Measurements from ENCODE around the gene SMOC2.

The SMOC2 gene

DNA sequence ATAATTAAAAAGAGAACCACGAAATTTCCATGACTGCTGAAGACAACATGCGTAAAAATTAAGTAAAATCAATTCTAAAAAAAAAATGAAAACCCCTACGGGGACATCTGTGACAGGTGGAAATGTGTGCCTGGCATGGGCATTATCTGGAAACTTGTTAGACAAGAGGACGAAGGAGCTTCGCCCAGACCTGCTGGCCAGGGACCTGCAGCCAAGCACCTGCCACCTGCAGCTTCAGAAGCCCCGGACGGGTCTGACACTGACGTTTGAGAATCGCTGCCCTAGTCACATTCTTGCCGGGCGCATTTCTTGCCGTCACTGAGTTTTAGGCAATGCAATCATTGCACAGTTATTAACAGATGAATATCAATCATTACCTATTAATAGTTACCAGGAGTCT lies 140.3 kb downstream of the SMOC2 start:
- DNase-seq = no peak

GRCh38 chr6:168581706-168582105 lies 140.7 kb downstream of the SMOC2 start:
- DNase-seq = no peak

- no peak for DNase-seq
Observed at GRCh38 chr6:168582571-168582981, 141.6 kb downstream of the SMOC2 start.

DNA sequence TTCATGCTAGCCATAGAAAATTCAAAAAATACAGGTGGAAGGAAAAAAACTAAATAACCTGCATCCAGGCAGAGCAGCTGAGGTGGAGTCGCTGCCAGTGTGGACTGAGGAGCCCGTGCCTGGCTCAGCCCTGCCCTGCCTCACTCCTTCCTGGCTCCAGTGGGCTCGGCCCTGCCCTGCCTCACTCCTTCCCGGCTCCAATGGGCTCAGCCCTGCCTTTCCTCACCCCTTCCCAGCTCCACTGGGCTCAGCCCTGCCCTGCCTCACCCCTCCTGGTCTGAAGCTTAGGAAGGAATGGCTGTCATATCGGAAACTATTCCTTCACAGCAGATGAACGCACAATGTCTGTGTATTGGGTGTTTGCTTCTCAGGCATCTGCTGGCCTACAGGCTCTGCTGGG lies 142.1 kb downstream of the SMOC2 start:
- no peak for DNase-seq

GRCh38 chr6:168583821-168584220 lies 142.8 kb downstream of the SMOC2 start:
- DNase-seq = no peak

DNA sequence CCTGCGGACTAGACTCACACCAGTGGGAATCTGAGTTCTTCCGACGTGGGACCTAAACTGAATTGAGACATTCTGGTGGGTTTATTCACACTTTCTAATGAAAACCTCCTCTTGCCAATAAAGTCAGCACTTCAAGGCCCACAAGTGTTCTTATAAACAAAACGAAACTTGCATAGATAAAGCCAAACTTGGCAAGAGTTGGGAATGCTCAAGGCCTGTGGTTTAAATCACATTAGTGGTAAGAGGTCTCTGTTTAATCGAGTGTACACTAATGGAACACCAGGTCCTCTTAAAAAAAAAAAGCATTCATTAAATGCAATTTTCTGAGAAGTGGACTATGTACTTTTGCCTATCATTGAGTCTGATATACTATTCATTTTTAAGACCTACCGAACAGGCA lies 143.3 kb downstream of the SMOC2 start:
- DNase-seq = no peak

DNA sequence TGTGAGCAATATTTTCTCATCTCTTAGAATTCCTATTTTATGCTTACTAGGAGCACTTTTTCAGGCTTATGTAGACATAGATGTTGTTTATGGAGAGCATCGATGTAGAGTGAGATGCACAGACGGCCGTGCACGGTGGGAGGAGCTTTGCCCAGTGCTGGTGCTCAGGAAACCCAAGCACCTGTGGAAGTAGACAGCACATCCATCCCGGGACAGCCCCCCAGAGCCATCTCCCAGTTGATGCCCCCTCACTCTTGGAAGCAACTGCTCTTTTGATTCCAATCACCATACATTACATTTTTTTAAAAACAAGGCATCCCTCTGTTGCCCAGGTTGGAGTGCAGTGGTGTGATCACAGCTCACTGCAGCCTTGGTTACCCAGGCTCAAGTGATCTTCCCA lies 143.7 kb downstream of the SMOC2 start:
- DNase-seq = no peak

- no peak for DNase-seq
Observed at GRCh38 chr6:168585441-168585840, 144.5 kb downstream of the SMOC2 start.

- no peak for DNase-seq
Observed at GRCh38 chr6:168589275-168589674, 148.3 kb downstream of the SMOC2 start.

- DNase-seq = no peak
Observed at GRCh38 chr6:168590406-168590805, 149.4 kb downstream of the SMOC2 start.

- DNase-seq = no peak
Observed at GRCh38 chr6:168596344-168596743, 155.4 kb downstream of the SMOC2 start.

- DNase-seq = no peak
Observed at GRCh38 chr6:168597471-168597875, 156.5 kb downstream of the SMOC2 start.

- DNase-seq = no peak
Observed at GRCh38 chr6:168598251-168599117, 157.5 kb downstream of the SMOC2 start.

DNA sequence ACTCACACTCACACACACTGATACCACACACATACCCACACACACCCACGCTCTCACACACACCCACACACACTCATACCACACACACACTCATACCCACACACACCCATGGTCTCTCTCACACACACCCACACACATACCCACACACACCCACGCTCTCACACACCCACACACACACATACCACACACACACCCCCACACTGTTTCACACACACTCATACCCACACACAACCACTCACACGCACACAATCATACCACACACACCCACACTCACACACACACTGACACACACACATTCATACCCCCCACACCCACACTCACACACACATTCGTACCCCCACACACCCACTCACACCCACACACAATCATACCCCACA lies 158.1 kb downstream of the SMOC2 start:
- no peak for DNase-seq

DNA sequence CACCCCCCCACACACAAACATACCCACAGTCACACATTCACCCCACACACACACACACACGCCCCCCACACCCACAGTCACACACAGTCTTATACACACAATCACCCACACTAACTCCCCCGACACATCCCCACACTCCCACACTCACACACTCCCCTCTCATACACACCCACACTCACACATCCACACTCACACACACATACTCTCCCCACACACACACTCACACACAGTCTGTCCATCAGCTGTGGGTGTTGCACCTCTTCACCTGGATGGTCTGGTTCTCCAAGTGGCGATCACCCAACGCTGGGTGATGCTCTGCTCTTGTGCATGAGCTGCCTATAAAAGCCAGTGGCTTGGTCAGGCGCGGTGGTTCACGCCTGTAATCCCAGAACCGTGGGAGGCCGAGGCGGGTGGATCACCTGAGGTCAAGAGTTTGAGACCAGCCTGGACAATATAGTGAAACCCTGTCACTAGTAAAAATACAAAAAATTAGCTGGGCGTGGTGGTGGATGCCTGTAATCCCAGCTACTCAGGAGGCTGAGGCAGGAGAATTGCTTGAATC lies 158.9 kb downstream of the SMOC2 start:
- no peak for DNase-seq

DNA sequence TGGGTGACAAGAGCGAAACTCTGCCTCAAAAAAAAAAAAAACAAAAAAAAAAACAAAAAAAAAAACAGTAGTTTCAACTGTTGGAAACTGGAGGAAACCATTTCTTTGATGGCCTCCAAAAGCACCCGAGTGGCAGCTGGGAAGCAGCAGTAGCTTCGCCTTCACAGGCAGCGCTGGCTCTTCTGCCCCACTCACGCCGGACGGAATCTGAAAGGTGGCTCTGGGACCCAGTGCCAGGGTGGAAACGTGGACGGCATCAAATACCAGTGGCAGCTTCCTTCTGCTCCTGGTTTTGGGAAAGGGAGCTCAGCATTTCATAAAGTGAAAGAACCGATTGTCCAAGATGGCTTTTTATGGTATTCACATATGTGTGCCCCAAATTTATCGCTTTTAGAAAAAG lies 159.4 kb downstream of the SMOC2 start:
- no peak for DNase-seq

DNA sequence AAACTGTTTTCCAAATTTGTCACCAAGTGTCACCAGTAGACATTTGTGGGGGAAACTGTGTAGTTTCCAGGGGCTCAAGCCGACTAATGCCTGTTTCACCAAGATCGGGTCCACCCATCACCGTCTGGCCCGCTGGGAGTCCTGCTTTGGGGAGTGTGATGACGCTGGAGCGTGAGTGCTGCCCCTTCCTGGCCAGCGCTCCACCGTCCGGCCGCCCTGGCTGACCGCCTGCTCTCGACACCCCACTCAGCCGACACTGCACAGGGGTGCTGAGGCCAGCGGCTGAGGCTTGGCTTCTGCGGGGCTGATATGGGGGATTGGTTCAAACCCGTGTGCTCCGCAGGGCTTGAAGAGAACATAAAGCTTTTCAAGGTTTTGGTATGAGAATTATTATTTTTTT lies 160.1 kb downstream of the SMOC2 start:
- DNase-seq = no peak

DNA sequence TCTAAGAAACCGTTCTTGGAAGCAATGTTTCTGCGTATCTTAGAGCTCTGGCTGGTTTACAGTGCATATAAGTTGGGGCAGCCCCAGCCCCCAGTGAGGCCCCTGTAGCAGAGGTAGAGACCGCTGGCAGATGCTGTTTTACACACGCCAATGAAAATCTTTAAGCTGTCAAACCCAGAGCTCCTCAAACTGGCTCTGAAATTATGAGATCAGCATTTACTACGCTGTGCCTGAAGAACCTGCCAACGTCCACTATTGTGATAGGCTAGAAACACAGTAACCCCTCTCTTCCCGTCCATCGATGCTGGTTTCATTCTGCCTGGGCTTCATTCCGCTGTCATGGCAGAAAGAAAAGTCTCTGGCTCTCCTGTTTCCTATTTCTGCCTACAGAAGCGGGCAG lies 160.6 kb downstream of the SMOC2 start:
- DNase-seq = no peak

DNA sequence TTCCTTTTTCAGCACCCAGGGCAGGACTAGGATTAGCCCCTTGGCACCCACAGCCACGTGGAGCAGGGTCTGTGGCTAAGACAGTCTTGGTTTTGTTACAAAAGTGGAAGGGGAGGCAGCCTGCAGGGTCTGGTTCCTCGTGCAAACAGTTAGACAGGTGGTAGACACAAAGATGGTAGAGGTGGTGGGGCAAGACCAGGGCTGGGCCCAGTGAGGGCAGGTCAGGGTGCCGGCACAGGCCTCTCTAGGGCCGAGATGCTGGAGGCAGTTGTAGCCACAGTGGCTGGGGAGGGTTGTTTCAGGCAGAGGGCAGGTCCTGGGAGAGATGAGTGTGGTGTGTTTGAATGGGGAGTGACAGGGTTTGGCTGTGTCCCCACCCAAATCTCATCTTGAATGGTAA lies 161.6 kb downstream of the SMOC2 start:
- DNase-seq = no peak

DNA sequence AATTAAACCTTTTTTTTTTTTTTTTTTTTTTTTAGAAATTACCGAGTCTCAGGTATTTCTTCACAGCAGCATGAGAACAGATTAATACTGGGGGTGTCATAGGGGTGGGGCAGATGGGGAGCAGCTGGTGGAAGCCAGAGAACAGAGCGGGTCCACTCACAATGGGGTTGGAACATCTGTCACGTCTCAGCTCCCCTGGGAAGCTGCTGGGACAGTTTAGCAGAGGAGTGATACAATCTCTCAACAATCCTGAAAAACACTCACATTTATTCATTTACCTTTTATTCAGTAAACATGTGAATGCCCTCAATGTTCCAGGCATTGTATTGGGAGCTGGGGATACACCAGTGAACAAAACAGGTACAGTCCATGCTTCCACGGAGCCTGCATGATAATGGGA lies 162.2 kb downstream of the SMOC2 start:
- no peak for DNase-seq

GRCh38 chr6:168605964-168606363 lies 165.0 kb downstream of the SMOC2 start:
- no peak for DNase-seq

DNA sequence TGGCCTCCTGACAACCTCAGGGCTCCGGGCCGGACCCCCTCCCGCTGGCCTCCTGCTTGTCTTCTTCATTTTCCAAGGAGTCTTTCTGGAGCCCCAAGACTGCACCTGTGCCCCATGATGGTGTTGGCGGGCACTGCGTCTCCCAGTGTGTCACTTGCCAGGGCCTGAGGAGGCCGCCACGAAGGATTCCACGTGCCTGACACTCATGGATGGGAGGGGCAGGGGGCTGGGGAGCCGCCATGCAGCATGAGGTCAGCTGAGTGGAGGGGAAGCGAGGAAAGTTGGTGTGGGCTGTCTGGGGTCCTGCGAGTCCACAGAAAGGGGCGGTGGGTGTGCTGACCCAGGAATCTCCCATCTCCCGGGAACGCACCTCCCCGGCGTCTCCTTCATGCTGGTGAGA lies 165.7 kb downstream of the SMOC2 start:
- no peak for DNase-seq

DNA sequence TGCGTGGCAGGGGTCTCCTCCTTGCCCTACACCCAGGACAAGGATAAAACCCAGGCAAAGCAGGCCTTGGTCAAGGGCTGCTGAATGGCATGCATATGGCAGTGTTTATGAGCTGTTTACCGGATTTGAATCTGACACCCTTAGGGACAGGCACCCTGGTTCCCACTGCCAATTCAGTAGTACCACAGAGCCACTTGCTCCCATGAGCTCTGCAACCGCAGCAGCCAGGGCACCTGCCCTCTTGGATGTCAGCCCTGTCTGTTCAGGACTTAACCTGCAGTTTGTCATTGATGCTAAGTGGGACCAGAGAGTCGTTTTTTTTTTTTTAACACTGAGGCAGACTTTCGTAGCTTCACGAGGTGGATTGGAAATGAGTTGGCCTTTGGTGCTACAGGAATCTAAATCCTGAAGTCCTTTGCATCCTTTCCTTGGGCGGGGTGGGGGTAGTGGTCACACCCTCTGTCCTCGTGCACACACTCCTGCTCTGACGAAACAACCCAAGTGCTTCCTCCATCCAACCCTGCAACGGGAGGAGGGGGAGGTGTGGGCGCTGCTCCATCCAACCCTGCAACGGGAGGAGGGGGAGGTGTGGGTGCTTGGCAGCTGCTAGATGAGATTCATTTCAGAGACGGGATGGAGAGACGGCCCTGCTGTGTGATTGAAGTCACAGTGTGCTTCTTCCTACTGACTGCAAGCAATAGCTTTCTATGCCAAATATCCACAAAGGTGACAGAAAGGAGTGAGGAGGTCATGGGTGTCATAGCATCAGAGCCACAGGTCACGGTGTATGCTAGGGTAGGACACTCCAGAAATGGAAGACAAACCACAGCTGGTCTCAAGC lies 166.5 kb downstream of the SMOC2 start:
- DNase-seq = no peak

DNA sequence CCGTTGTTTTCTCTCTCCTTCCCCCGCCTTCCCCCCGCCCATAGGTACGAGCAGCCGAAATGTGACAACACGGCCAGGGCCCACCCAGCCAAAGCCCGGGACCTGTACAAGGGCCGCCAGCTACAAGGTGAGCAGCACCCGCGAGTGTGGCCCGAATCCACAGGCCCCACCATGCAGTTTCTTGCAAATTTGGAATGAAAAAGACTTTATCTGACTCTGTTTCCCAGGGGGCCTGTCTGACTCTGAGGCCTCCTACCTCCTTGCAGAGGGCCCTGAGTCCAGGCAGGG lies 167.1 kb downstream of the SMOC2 start:
- DNase-seq = no peak

Data from SW 1271 (cell line).